Measurements from ENCODE around the gene GAK.

GRCh38 chr4:895596-895995, 36.5 kb downstream of the GAK start:
- TF ChIP-seq CTCF (IDR thresholded peaks at IDR 0.05) (no peak), REST (IDR thresholded peaks at IDR 0.05; ENCODE audit: insufficient read depth in 1 of 2, low read depth in 2 of 2, low read length in 1 of 2) (no peak), POLR2AphosphoS5 (IDR thresholded peaks at IDR 0.05; ENCODE audit: low read depth, low read length) (no peak), TCF7L2 (IDR thresholded peaks at IDR 0.05; ENCODE audit: low read depth, low read length) (no peak), SIN3A (IDR thresholded peaks at IDR 0.05; ENCODE audit: borderline replicate concordance, insufficient read depth, low read depth, low read length) (no peak)

All from Panc1 (cell line).